NCI-H526 treated with DMSO at 0.1 percent for 48 hours (cell line): ENCODE measurements around the gene SOAT2.
"Not testable (repeated sequence)": the region's sequence is repeated elsewhere in the genome, so short reads cannot be mapped to it uniquely, and the experiment has no call there.

ENCODE experiments used
- DNase-seq: peaks from one replicate; lab custom pipeline; 2025; lab: John Stamatoyannopoulos, UW

SOAT2 gene

GRCh38 chr12:53147653-53148052 is 44.4 kb downstream of the SOAT2 start:
- DNase-seq: no peak

GRCh38 chr12:53151039-53151438 is 47.8 kb downstream of the SOAT2 start:
- no peak for DNase-seq

GRCh38 chr12:53152390-53152789 is 49.1 kb downstream of the SOAT2 start:
- no peak for DNase-seq

- peak; percentile 34 for DNase-seq
These were observed 56.0 kb downstream of the SOAT2 start for GRCh38 chr12:53159195-53159839.

- no peak for DNase-seq
These were observed 56.7 kb downstream of the SOAT2 start for GRCh38 chr12:53160000-53160399.

- no peak for DNase-seq
These were observed 57.4 kb downstream of the SOAT2 start for GRCh38 chr12:53160673-53161072.

- DNase-seq: no peak
These were observed 58.0 kb downstream of the SOAT2 start for GRCh38 chr12:53161119-53161911.

GRCh38 chr12:53163008-53163407 is 59.7 kb downstream of the SOAT2 start:
- not testable (repeated sequence) for DNase-seq

- DNase-seq: no peak
These were observed 63.6 kb downstream of the SOAT2 start for GRCh38 chr12:53166837-53167236.

GRCh38 chr12:53169644-53170043 is 66.4 kb downstream of the SOAT2 start:
- DNase-seq: no peak

GRCh38 chr12:53170215-53170614 is 66.9 kb downstream of the SOAT2 start:
- DNase-seq: no peak

- no peak for DNase-seq
These were observed 67.8 kb downstream of the SOAT2 start for GRCh38 chr12:53170876-53171724.

GRCh38 chr12:53171725-53172329 is 68.5 kb downstream of the SOAT2 start:
- DNase-seq: no peak

GRCh38 chr12:53172352-53172751 is 69.1 kb downstream of the SOAT2 start:
- DNase-seq: no peak

GRCh38 chr12:53173085-53173715 is 69.9 kb downstream of the SOAT2 start:
- DNase-seq: no peak
